ENCODE measurements around the gene ARHGAP24.
"Not testable (repeated sequence)": the region's sequence is repeated elsewhere in the genome, so short reads cannot be mapped to it uniquely, and the experiment has no call there.

ARHGAP24 gene

DNA sequence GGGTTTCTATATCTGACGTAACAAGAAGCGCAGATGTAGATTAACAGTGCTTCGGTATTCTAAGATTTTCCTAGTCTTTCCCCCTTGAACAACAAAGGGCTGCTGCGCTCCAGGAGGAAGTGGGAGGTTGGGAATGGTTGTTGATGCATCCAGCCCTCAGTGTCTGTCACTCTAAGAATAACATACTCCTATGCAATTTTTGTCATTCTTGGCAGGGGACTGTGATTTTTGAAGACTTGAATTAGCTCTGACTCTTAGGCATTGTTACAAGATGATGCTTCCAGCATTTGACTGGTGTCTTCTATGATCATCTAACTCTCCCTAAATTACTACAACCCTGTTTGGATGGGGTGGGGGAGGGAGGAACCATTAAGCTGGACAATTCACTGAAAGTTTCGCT lies 394.2 kb downstream of the ARHGAP24 start:
- DNase-seq: no peak

DNA sequence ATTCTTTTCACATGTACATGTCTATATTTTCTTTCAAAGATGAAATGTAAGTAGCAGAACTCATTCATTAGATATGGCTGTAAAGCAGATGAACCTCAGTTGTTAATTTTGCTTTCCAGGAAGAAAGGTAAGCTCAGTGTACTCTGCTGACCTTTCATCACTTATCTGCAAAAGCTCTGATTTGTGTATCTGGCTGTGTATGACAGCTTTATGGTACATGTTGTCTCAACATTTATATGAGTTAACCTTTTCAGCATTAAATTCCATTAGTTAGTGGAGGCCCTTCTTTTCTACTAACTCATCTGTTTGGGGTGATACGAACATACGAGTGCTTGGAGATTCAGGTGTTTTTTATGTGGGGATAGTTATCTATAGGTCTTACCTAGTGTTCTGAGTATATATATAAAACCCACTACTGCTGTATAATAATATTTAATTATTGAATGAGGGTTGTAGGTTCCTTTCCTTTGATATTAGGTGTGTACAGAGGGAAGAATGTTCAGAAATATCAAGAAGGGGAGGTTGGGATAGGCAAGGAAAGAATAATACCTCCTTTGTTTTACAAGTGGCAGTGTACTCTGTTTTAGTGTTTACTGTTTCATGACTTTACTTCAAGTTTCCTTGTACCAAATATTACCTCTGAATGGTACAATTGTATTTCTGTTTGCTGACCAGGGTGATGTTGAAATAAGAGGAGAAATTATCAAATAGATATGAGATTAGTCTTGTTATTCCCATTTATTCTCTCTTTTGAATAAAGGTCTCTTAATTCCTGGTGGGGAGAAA lies 395.5 kb downstream of the ARHGAP24 start:
- no peak for DNase-seq

DNA sequence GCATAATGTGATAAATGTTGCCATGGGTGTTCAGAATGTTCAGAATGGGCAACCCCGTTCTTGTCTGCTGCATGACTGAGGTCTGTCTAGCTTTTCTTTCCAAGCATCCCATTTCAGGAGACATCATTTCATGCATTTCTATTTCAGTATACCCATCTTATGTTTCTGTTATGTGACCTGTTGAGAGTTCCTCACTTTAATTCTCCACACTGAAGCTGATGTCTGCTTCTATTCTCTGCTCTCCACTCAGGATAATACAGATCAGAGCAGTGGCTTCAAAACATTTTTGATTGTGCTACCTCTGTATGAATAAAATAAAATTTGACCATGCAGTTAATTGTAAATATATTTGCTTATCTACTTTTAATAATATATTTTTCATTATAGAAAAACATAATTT lies 398.6 kb downstream of the ARHGAP24 start:
- no peak for DNase-seq

DNA sequence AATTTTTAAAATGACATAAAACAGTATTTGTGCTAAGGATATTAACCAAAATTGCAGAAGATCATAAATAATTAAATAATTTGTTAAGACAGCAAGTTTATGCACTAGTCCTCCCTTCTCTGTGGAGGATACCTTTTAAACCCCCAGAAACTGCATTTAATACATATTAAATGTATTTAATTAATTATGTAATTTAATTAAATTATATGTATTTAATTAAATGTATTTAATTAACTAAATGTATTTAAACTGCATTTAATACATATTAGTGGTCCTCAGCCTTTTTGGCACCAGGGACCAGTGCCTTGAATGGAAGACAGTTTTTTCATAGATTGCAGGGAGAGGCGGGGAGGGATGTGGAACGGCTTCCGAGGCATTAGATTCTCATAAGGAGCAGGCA lies 404.6 kb downstream of the ARHGAP24 start:
- DNase-seq: no peak

DNA sequence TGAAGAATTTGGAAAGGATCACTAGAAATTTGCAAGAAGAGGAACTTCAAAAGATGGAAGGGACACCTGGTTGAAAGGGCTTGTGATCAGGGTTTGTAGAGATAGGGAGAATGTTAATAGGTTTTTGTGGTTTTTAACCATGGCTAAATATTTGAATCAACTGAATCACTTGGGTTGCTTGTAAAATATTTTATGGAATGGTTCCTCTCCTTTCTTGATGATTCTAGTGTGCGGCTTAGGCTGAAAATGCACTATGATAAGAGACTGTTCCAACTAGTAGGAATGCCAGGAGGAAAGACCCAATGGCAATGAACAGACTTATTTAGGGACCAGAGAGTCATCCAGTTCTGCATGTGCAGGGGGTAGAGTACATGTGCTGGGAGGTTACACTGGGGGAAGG lies 408.2 kb downstream of the ARHGAP24 start:
- no peak for DNase-seq

DNA sequence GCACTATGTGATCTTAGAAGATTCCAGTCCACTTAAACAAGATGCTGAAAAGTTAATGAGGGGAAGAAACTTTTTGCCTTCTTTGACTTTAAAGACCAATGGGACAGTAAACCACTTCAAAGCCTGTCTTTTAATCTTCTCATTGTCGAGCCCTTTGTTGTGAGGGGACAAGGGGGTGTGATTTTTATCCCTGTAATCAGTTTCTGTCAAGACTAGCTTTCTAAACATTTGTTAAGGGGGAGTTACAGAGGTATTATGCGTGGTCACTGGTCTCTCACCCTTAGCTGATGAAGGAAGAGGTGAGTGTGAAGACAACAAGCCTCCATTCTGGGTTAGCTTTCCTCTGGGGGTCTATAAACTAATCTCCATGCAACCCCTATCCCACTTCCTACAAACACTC lies 409.3 kb downstream of the ARHGAP24 start:
- DNase-seq: no peak

DNA sequence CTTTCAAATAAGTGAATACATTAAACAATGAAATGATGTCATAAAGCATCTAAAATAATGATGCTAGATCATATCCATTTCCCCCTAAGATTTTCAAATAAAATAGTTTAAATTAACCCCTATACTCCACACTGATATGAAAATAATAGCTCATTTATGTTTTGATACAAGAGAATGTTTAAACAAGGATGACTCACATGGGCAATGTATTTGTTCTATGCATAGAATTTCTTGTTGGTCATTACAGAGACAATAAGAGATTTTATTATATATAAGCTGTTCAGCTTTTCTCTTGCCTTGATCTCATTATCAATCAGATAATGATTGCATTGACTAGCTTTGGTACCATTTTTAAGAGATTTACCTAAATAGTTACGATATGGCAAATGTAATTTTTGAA lies 411.7 kb downstream of the ARHGAP24 start:
- DNase-seq: no peak

DNA sequence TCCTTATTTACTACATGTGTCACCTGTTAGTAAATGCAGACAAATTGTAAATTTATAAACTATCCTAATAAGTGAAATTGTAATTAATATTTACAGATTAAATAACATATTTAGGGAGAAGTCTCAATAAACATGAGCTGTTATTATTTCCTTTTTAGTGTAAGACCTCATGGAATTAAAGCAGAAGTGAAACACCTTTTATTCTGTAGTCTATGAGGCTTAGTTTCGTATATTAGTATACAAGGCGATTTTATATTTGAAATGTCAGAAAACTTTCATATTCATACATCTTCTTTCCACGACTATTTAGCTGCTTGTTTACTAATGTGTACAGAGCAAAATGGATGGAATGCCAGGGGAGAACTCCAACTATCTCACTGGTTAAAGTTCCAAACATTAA lies 414.4 kb downstream of the ARHGAP24 start:
- no peak for DNase-seq

DNA sequence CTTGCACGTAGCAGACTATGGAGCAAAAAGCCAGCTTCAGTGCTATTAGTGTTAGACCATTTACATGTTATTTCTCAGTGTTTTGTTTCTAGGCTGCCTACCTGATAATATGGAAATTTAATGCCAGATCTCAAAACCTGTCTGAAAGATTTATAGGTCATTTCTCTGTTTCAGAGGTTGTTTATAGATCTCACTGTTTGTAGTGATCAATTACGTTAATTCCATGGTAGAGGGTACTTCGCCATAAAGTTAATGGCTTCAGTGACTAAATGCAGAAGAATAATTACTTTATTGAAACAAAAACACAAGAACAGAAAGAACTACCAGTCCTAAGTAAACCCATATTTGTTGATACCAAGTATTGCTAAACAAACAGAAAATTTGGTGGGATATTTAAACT lies 420.8 kb downstream of the ARHGAP24 start:
- no peak for DNase-seq

DNA sequence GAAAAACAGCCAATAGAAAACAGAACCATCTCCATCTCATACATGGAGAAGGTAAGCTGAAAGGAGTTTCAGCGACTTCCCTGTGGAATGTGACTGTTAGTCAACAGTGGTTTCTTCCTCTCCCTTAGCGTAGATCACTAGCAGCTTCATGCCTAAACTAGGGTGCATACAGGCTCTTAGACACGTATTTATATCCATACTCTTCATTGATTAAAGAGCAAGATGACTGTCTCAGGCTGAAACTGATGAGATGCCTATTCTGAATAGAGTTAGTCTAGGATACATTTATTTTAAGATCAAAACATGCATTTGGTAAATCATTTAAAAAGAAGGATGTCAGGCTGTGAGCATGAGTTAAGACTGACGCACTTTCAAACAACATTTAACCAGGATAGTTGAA lies 423.3 kb downstream of the ARHGAP24 start:
- no peak for DNase-seq

DNA sequence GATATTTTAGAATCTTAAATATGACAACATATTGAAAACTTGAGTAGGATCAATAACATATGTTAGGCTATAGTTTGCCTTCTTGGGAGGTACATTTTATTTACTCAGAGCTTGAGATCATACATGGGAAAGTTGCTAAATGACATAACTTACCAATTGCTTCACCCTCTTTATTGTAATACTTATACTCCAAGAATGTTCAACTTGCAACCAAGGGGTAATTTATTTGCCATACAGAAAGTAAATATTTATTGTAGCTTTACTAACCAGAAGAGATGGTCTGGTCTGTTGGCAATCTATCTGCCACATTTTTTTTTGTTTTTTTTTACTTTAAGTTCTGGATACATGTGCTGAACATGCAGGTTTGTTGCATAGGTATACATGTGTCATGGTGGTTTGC lies 426.6 kb downstream of the ARHGAP24 start:
- DNase-seq: no peak

DNA sequence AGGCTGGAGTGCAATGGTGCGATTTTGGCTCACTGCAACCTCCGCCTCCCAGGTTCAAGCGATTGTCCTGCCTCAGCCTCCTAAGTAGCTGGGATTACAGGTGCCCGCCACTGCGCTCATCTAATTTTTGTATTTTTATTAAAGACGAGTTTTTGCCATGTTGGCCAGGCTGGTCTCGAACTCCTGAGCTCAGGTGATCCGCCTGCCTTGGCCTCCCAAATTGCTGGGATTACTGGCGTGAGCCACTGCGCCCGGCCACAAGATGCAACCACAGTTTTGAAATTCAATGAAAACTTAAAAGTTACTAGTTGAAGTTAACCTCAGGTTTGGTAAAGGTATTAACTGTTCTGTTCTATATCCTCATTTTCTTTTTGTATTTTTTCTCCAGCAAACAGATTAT lies 427.7 kb downstream of the ARHGAP24 start:
- not testable (repeated sequence) for DNase-seq

DNA sequence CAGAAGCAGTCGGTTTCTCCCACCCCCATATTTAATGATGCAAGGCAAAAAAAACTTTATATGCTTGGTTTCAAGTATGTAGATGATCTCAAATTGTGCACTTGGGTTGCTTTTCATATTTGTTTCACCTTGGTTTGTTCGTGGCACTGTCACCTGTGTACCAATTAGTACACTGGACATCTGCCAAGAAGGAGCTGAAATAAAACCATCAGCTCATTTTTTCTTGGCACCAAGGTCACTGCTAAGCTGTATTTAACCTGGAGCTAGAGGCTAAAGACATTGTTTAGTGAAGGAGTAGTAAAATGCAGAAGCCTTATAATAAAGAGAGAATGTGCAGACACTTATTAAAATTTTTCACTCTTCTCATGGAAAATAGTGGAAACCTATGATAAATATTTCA lies 430.8 kb downstream of the ARHGAP24 start:
- DNase-seq: no peak

DNA sequence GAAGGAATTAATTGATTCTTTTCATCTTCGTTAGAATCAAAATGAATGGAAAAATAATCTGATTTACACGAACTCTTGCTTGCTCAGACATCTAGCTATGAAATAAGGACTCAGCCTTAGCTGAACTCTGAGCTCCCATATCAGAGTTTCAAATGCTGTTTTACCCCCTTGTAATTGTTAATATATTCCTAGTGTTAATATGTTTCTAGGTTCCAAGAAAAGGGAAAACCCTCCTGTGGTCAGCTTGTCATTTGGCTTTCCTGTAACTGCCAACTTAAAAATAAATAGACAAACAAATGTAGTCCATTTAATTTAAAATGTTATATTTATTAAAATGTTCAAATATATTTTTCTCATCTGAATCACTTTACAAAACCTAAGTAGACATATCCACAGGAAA lies 432.1 kb downstream of the ARHGAP24 start:
- DNase-seq: no peak

DNA sequence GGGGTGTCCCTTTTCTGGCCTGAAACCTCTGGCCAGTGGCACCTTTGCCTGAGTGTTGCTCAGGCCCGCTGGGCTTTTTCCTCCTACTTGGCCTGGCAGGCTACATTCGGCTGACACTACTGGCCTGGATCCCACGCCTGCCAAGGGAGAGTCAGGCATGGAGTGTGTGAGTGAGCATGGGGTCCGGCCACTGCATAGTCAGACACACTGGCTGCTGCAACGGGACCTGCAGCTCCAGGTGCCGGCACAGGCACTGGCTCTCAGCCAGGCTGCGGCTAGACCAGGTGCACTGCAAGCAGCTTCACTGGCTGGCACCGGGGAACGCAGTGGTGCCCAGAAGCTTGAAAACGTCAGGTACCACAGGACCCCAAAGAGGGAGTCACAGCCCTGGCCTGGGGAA lies 434.9 kb downstream of the ARHGAP24 start:
- DNase-seq: no peak

DNA sequence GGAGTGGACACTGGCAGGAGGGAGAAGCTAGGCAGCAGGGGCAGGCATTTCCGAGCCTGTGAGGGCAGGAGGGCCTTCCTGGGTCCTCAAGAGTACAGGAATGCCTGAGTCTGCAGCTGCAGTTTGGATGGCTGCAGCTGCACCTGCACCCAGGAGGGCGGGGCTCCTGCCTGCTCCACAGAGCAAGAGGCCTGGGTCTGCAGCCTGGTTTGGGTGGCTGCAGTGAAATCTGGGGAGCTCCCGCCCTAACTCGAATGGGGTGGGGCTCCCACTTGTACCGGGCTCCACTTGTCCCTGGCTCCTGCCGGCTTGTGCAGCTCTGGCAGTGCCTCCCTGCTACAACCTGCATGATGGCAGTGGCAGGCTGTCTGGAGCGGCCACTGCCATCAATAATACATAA lies 436.0 kb downstream of the ARHGAP24 start:
- no peak for DNase-seq

DNA sequence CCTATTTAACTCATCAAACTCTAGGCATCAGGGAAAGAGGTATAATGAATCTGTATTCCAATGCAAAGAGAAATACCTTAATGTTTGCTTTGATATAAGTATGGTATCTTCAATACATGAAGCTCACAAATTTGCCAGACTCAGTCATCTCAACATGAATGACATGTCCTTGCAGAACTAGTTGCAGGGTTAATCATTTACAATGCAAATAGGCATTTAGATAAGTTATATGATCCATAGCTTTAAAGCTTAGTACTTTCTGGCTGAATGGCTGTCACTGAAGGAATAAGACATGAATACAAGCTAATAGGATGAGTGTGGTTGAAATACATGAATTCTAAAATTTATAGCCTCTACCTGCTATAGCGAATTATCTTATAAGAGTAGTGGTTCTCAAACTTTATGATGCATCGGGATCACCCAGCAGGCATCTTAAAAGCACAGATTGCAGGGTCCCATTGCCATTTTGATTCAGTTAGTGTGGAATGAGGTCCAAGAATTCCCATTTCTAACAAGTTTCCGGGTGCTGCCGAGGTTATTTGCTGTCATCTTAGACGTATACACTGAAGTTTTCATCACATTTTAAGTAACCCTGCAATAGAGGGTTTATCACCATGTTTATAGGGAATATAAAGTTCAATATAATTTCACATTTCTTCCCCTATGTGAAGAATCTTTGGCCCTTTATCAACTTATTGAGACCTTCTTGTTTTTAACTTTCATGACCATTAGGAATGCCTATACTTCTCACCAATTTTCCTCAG lies 439.2 kb downstream of the ARHGAP24 start:
- DNase-seq: no peak

DNA sequence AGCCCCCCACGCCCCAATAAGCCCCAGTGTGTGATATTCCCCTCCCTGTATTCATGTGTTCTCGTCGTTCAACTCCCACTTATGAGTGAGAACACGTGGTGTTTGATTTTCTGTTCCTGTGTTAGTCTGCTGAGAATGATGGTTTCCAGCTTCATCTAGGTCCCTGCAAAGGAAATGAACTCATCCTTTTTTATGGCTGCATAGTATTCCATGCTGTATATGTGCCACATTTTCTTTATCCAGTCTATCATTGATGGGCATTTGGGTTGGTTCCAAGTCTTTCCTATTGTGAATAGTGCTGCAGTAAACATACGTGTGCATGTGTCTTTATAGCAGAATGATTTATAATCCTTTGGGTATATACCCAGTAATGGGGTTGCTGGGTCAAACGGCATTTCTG lies 440.6 kb downstream of the ARHGAP24 start:
- not testable (repeated sequence) for DNase-seq

DNA sequence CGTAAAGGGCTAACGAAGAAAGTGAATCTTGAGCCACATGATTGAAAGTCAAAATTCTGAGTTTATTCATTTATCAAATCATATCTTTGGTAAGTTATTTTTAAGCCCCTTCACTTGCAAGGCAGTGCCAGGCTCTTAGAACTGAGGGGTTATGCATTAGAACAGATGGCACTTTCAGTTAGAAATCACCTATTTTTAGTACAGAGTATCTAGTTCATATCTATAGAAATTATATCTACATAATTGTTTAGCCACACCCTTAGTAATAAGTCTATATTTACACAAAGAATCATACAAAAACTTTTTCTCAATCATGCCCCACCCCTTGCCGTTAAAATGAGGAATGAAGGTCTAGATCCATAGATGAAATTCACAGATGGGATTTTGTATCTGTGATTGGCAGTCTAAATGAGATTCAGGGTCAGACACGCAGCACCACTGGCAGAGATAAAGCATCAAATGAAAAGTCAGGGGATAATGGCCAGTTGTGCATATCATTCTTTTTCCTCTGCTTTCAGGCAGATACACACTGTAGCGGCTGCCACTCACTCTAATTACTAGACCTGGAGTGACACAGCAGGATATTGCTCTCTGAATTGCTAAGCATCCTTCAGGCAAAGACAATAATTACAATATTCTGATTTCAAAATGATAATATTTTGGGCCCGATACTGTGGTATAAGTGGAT lies 444.4 kb downstream of the ARHGAP24 start:
- no peak for DNase-seq

DNA sequence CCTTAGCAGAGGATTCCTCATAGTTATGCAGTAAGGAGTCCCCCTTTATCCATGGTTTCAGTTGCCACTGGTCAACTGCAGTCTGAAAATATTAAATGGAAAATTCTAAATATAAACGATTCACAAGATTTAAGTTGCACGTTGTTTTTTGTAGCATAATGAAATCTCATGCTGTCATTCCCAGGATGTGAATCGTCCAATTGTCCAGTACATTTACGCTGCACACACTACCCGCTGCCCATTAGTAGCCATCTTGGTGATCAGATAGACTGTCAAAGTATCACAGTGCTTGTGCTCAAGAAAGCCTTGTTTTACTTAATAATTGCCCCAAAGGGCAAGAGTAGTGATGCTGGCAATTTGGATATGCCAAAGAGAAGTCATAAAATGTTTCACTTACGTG lies 450.1 kb downstream of the ARHGAP24 start:
- DNase-seq: no peak

DNA sequence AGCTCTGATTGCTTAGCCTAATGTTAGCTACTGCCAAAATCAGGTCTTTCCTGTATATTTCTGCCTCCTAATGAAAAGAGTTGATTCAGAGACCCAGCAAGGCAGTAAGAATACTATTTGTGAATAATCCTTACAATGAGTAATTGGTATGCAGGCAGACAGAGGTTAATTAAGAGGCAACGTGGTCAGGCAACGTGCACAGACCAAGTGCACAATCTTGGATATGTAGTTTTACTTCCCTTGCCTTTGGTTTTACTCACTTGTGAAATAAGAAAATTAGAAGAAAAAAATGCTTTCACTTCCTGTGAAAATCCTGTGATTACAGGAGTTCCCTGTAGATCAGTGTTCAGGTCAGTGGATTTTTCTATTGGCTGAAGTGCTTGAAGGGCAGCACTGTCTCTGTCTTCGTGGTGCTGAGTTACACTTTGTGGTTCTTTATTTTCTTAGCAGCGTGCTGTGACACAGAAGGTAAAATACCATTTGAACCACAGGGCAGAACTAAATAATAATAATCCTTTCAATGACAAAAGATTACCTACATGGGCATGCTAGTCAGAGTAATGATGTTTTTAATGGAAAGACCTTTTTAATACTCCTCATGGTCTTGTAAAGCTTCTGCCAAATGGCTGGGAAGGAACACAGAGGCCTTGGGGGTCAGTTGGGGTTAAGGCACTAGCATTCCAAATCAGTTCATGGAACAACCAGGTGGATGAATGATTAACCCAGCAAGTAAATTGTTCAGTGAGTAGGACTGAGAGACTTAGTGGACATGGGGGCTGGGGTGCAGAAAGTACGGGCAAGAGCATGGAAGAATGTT lies 454.0 kb downstream of the ARHGAP24 start:
- no peak for DNase-seq

DNA sequence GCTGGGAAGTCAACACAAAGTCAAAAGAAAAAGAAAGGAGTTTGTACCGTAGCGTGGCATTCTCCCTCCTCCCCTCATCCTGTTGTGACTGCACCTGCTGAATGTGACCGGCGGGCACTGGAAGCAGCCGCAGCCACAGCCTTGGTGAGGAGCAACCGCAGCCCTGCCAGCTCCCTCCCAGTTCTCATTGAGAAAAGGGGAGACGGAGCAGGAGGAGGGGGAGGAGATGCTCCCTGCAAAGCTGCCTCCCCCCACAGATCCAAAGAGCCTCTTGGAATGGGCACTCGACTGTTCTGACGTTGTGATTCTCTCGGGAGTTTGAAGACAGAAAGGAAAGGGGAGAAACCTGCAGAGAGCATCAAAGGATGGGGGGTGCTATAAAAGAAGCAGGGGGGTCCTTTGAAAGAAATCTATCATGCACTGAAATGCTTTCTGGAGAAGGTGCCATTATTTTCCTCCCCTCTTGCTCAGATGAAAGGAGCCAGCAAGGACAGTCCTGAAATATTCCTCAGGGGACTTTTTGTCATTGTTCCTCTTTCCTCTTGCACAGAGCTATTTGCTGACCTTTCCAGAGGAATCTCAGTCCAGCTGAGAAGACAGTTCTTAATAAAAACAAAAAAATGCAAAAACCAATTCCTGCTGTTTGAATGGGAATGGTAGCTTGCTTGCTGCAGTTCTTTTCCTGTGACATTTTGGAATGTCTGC lies 455.2 kb downstream of the ARHGAP24 start:
- DNase-seq: no peak
